HG03565 (cell line): ENCODE measurements around the gene DUOXA2.
"Not testable (repeated sequence)": the region's sequence is repeated elsewhere in the genome, so short reads cannot be mapped to it uniquely, and the experiment has no call there.

Experiments
- ATAC-seq: cut with Tn5 transposase; IDR thresholded peaks from one replicate; pipeline ENCODE4 v1.9.1; 2021; ENCODE audit warnings: mild to moderate bottlenecking, moderate library complexity; ENCODE audit not compliant: unreplicated experiment

DUOXA2 gene

GRCh38 chr15:45094358-45094730 is 19.8 kb upstream of the DUOXA2 start:
- no peak for ATAC-seq

GRCh38 chr15:45095661-45096060 is 18.5 kb upstream of the DUOXA2 start:
- no peak for ATAC-seq

GRCh38 chr15:45097466-45097865 is 16.7 kb upstream of the DUOXA2 start:
- ATAC-seq, result no peak

GRCh38 chr15:45099549-45100165 is 14.5 kb upstream of the DUOXA2 start:
- no peak for ATAC-seq

- no peak for ATAC-seq
Measured at GRCh38 chr15:45100884-45101625, 13.1 kb upstream of the DUOXA2 start.

- no peak for ATAC-seq
Measured at GRCh38 chr15:45101749-45102148, 12.4 kb upstream of the DUOXA2 start.

- ATAC-seq, result no peak
Measured at GRCh38 chr15:45102226-45102625, 11.9 kb upstream of the DUOXA2 start.

GRCh38 chr15:45104170-45104569 is 10.0 kb upstream of the DUOXA2 start:
- ATAC-seq, result not testable (repeated sequence)

GRCh38 chr15:45105586-45105985 is 8.5 kb upstream of the DUOXA2 start:
- ATAC-seq, result no peak

GRCh38 chr15:45106002-45106790 is 7.9 kb upstream of the DUOXA2 start:
- no peak for ATAC-seq

GRCh38 chr15:45107941-45108630 is 6.0 kb upstream of the DUOXA2 start:
- no peak for ATAC-seq

GRCh38 chr15:45110256-45110820 is 3.8 kb upstream of the DUOXA2 start:
- ATAC-seq, result no peak

GRCh38 chr15:45111390-45112142 is 2.6 kb upstream of the DUOXA2 start:
- ATAC-seq, result no peak

GRCh38 chr15:45112143-45112590 is 2.0 kb upstream of the DUOXA2 start:
- ATAC-seq, result no peak

GRCh38 chr15:45112591-45113379 is 1.3 kb upstream of the DUOXA2 start:
- ATAC-seq, result no peak

- ATAC-seq, result no peak
Measured at GRCh38 chr15:45113380-45113990, 641 bp upstream of the DUOXA2 start.

- no peak for ATAC-seq
Measured at GRCh38 chr15:45114751-45115085, 592 bp downstream of the DUOXA2 start.

- ATAC-seq, result no peak
Measured at GRCh38 chr15:45115312-45115820, 1.2 kb downstream of the DUOXA2 start.

- no peak for ATAC-seq
Measured at GRCh38 chr15:45116006-45116481, 1.9 kb downstream of the DUOXA2 start.
